ENCODE results near the gene AKAP17A. TPM values are rescaled to one million over a fixed set of nuclear protein-coding genes. Genes with fewer than 3 reads are reported as not detected.

Gene AKAP17A
- polyA plus RNA-seq, 1 experiment: 10.2 TPM

- CTCF ChIA-PET: no interaction called here
- no peaks in the 10 kb centered on the region for H3K27me3 ChIP-seq (ENCODE audit: control insufficient read depth, insufficient read depth, low read length)
- no peak for DNase-seq (ENCODE audit: low read depth, low spot score)
- no peak overlapping the region for H3K27ac ChIP-seq (ENCODE audit: low read depth, low read length)
- TF ChIP-seq CTCF (IDR thresholded peaks at IDR 0.05; ENCODE audit: low read depth, low read length): no peak
- H3K9me3 ChIP-seq (ENCODE audit: control insufficient read depth, insufficient read depth, low read length): peaks cover 26% of the 10 kb centered on the region
- H3K4me3 ChIP-seq (ENCODE audit: low read depth, low read length): no peak overlapping the region
- POLR2A ChIA-PET: no interaction called here
Observed at GRCh38 chrX:1598021-1598875, 6.8 kb downstream of the AKAP17A start.

GRCh38 chrX:1598876-1599790, 7.7 kb downstream of the AKAP17A start:
- ChIA-PET POLR2A (no interaction called here), CTCF (no interaction called here)
- no peak for TF ChIP-seq CTCF (IDR thresholded peaks at IDR 0.05; ENCODE audit: low read depth, low read length)
- DNase-seq (ENCODE audit: low read depth, low spot score): no peak
- no peak overlapping the region for H3K4me3 ChIP-seq (ENCODE audit: low read depth, low read length)
- peaks cover 26% of the 10 kb centered on the region for H3K9me3 ChIP-seq (ENCODE audit: control insufficient read depth, insufficient read depth, low read length)
- H3K27ac ChIP-seq (ENCODE audit: low read depth, low read length): no peak overlapping the region
- no peaks in the 10 kb centered on the region for H3K27me3 ChIP-seq (ENCODE audit: control insufficient read depth, insufficient read depth, low read length)

- ChIA-PET POLR2A (no interaction called here), CTCF (no interaction called here)
- no peak for TF ChIP-seq CTCF (IDR thresholded peaks at IDR 0.05; ENCODE audit: low read depth, low read length)
- Histone ChIP-seq H3K27ac (ENCODE audit: low read depth, low read length) (no peak overlapping the region), H3K4me3 (ENCODE audit: low read depth, low read length) (no peak overlapping the region), H3K27me3 (ENCODE audit: control insufficient read depth, insufficient read depth, low read length) (no peaks in the 10 kb centered on the region), H3K9me3 (ENCODE audit: control insufficient read depth, insufficient read depth, low read length) (peaks cover 26% of the 10 kb centered on the region)
- no peak for DNase-seq (ENCODE audit: low read depth, low spot score)
Observed at GRCh38 chrX:1599791-1600405, 8.5 kb downstream of the AKAP17A start.

DNA sequence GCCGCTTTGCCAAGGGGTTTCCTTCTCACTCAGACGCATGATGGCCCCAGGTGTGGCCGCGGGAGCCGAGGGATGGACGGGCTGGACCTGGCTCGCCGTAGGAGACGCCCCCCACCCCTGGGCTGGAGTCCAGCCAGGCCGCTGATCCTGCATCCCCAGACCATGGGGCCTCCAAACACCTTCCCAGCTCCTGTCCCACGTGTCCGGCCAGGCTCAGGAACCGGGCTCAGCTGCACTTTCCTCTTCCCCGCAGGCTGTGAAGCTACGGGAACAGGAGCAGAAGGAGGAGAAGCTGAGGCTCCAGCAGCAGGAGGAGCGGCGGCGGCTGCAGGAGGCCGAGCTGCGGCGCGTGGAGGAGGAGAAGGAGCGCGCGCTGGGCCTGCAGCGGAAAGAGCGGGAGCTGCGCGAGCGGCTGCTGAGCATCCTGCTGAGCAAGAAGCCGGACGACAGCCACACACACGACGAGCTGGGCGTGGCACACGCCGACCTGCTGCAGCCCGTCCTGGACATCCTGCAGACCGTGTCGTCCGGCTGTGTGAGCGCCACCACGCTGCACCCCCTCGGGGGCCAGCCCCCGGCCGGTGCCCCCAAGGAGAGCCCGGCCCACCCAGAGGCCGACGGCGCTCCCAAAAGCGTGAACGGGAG, 9.1 kb downstream of the AKAP17A start:
- ChIA-PET CTCF (no interaction called here), POLR2A (no interaction called here)
- H3K27me3 ChIP-seq (ENCODE audit: control insufficient read depth, insufficient read depth, low read length): no peaks in the 10 kb centered on the region
- DNase-seq (ENCODE audit: low read depth, low spot score): no peak
- TF ChIP-seq CTCF (IDR thresholded peaks at IDR 0.05; ENCODE audit: low read depth, low read length): no peak
- peaks cover 26% of the 10 kb centered on the region for H3K9me3 ChIP-seq (ENCODE audit: control insufficient read depth, insufficient read depth, low read length)
- no peak overlapping the region for H3K27ac ChIP-seq (ENCODE audit: low read depth, low read length)
- H3K4me3 ChIP-seq (ENCODE audit: low read depth, low read length): no peak overlapping the region
